Body of pancreas (tissue), 4 donors: ENCODE data around the gene SULT1A3.

ENCODE experiments used
- POLR2A ChIP-seq, 3 donors: fragments of 450-650 bp; IDR thresholded peaks; one replicate each; pipeline ENCODE4 v1.6.1; 2016; ENCODE audit warnings: antibody characterized with exemption in 3 of 3, mild to moderate bottlenecking in 2 of 3
- TF ChIP-seq, protein P1 (sequence below), 7 experiments: fragments of 450-650 bp in 4 of 7; fragments of 200-600 bp in 3 of 7; sonication (generic) in 3 of 7; IDR thresholded peaks; one replicate each; pipeline ENCODE4 v1.5.1; 2016 to 2019; ENCODE audit warnings: antibody characterized with exemption in 7 of 7

GRCh38 chr16:30151091-30151490 is 48.0 kb upstream of the SULT1A3 start:
- TF ChIP-seq POLR2A (IDR thresholded peaks at IDR 0.05) = no peak
- TF ChIP-seq, protein P1, sequence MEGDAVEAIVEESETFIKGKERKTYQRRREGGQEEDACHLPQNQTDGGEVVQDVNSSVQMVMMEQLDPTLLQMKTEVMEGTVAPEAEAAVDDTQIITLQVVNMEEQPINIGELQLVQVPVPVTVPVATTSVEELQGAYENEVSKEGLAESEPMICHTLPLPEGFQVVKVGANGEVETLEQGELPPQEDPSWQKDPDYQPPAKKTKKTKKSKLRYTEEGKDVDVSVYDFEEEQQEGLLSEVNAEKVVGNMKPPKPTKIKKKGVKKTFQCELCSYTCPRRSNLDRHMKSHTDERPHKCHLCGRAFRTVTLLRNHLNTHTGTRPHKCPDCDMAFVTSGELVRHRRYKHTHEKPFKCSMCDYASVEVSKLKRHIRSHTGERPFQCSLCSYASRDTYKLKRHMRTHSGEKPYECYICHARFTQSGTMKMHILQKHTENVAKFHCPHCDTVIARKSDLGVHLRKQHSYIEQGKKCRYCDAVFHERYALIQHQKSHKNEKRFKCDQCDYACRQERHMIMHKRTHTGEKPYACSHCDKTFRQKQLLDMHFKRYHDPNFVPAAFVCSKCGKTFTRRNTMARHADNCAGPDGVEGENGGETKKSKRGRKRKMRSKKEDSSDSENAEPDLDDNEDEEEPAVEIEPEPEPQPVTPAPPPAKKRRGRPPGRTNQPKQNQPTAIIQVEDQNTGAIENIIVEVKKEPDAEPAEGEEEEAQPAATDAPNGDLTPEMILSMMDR (IDR thresholded peaks at IDR 0.05) = no peak
